GM21619 (cell line): ENCODE measurements around the gene ZNF670.

ENCODE experiments used
- ATAC-seq: cut with Tn5 transposase; IDR thresholded peaks from one replicate; pipeline ENCODE4 v1.9.1; 2021; ENCODE audit not compliant: unreplicated experiment

ZNF670 gene

DNA sequence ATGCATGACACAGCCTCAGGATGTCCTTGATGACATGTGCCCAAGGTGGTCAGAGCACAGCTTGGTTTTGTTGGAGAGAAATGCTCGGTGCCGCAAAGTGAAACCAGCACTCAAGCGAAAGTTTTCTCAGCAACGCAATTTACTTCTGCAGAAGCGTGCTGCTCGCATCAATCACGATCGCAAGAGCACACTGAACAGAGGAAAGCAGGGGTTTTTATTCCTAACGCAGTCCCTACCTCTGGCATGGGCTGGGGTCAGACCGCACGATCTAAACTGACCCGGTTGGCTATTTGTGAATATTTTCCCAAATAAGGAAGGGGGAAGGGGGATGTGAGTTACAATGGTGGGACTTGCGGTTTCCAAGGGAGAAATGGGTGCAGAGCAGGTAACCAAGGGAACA, 26.4 kb upstream of the ZNF670 start:
- ATAC-seq, result no peak

- ATAC-seq, result peak; percentile 99
Observed at GRCh38 chr1:247103859-247104591, 25.4 kb upstream of the ZNF670 start, which contains the start of gene ZNF669. Gene ZNF669 (minus strand): TSS chr1:247104356. CDS start chr1:247104199, 157 bp downstream.

DNA sequence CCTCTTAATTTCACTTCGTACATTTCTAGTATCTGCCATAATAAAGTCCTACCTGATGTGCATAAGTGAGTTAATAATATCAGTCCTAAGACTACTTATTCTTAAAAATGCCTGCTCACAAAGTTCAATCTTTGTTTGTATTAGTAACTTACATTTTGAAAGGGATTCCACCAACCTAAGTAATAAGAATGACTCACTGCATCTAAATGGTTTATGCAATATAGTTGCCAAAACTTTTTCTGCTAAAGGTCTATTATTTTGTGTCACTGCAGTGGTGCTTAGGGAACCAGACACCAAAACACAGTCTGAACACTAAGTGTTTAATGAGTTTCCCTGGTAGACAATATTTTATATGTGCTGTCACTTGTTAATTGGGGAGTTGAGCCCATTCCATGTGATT, 23.8 kb upstream of the ZNF670 start:
- ATAC-seq, result no peak

DNA sequence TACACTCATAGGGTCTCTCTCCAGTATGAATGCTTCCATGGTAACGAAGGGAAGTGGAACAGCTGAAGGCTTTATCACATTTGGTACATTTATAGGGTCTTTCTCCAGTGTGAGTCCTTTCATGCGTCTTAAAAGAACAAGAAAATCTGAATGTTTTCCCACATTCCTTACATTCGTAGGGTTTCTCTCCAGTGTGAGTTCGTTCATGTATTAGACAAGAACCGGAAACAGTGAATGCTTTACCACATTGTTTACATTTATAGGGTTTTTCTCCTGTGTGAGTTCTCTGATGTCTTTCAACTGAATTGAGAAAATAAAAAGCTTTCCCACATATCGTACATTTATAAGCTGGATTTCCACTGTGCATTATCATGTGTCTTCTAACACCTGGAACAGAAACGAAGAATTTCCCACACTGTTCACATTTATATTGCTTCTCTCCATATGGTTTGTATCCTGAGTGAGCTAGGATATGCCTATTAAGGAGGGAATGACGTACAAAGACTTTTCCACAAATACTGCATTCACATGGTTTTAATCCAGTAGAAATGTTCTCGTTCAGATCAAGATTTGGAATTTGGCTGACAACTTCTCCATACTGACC, 22.2 kb upstream of the ZNF670 start:
- no peak for ATAC-seq

- no peak for ATAC-seq
Observed at GRCh38 chr1:247096958-247097357, 18.3 kb upstream of the ZNF670 start.

- ATAC-seq, result no peak
Observed at GRCh38 chr1:247096544-247096943, 17.9 kb upstream of the ZNF670 start.

- ATAC-seq, result no peak
Observed at GRCh38 chr1:247096112-247096511, 17.5 kb upstream of the ZNF670 start.

DNA sequence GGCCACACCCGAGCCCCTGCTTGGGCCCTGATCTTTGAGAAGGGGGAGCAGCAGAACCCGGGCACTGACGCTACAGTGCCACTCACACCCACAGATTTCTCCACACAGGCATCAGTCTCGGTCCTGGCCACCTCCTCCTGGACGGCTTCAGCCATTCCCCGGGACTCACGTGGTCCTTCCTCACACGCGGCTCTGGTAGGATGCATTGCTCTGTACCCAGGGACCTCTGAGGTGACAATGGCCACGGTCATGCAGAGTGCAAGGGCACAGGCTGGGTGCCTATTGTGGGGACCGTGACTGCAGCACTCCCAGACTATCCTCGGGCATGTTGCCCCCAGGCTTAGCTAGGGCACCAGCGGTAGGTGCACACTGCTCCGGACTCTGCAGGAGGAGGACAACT, 11.8 kb upstream of the ZNF670 start:
- no peak for ATAC-seq

- ATAC-seq, result no peak
Observed at GRCh38 chr1:247089616-247090375, 11.2 kb upstream of the ZNF670 start.

GRCh38 chr1:247088967-247089366, 10.4 kb upstream of the ZNF670 start:
- ATAC-seq, result no peak

DNA sequence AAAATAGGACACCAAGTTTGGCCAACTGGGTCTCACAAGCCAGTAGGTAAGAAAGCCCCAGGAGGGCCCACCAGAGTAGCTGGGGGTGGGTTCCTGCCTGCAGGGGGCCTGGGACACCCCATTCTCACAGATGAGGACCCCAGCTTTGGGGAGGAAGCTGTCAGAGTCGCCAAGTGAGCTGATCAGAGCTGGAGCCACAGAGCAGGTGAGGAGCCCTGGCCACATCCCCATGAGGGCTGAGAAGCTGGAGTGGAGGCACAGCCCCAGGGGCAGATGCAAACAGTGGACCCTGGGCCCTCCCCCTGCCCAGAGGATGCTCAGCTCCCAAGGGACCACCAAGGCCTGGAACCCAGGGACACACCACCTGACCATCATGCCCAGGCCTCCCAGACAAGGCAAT, 8.6 kb upstream of the ZNF670 start:
- ATAC-seq, result no peak

DNA sequence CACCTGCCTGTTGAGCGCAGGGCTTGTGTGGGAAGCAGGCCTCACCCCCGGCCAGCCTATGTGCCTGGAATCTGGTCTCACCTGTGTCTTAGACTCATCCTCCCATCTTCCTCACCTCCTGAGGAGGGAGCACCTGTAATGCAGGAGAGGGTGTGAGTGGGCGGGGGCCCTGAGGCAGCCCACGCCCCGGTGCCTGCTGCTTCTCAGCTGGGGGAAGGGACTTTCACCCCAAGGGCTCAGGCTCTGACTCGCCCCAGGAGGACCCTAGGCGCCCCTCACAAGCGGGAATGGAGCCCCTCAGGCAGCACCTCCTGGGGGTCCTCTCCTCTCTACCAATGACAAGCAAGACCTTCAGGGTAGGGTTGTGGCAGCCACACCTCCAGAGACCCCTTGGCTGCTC, 6.7 kb upstream of the ZNF670 start:
- ATAC-seq, result no peak

- no peak for ATAC-seq
Observed at GRCh38 chr1:247084771-247085170, 6.2 kb upstream of the ZNF670 start.

GRCh38 chr1:247079141-247079874, 697 bp upstream of the ZNF670 start:
- no peak for ATAC-seq

GRCh38 chr1:247077876-247078257, 744 bp downstream of the ZNF670 start:
- peak; percentile 14 for ATAC-seq

GRCh38 chr1:247077213-247077612, 1.4 kb downstream of the ZNF670 start:
- ATAC-seq, result no peak

DNA sequence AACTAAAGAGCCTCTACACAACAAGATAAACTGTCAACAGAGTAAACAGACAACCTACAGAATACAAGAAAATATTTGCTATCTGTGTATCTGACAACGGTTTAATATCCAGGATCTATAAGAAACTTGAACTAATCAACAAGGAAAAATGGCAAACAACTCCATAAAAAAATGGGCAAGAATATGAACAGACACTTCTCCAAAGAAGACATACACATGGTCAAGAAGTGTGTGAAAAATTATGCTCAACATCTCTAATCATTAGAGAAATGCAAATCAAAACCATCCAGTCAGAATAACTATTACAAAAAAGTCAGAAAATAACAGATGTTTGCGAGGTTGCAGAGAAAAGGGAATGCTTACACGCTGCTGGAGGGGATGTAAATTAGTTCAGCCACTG, 8.0 kb downstream of the ZNF670 start:
- ATAC-seq, result no peak

DNA sequence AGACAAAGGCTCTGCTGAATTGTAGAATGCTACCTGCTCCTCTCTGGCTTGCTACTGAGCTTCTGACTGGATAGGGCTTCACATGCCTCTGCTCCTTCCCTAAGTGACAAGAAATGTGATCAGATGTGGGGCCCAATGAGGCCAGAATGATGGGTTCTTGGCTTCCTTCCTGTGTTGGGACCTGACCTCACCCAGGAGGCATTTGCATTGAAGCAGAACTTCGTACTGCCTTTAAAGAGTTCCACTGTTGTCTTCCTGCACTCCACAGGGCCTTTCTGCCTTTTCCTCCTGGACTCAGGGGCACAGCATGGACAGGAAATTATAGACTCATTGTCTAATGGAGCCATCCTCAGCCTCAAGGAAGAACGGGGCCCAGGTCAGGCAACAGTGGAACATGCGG, 14.3 kb downstream of the ZNF670 start:
- no peak for ATAC-seq

DNA sequence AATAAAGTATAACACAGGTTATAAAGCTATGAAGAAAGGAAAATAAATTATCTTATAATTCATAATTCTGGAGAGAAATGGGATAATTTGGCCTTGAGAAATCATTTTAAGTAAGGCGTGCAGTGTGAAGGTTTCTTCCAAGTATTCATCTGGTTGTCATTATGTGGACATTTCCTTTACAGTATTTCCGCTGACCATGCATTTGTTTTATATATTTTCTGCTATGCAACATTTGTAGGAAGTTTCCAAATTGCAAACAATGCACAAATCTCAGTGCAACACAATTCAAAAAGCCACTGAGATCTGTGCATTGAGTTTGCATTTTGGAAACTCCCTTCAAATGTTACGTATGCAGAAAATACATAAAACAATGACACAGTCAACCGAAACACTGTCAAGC, 17.8 kb downstream of the ZNF670 start:
- no peak for ATAC-seq

- ATAC-seq, result no peak
Observed at GRCh38 chr1:247056071-247056470, 22.5 kb downstream of the ZNF670 start.

- no peak for ATAC-seq
Observed at GRCh38 chr1:247054992-247055415, 23.6 kb downstream of the ZNF670 start.
